CD4-positive, alpha-beta memory T cell (primary cell): ENCODE results near the gene EFNA4. TPM values are rescaled to one million over a fixed set of nuclear protein-coding genes. Genes with fewer than 3 reads are reported as not detected.
"Not testable (repeated sequence)": the region's sequence is repeated elsewhere in the genome, so short reads cannot be mapped to it uniquely, and the experiment has no call there.

Experiments
- CTCF ChIA-PET: fragments of 350-600 bp; sonication (Branson Sonifier 250); formaldehyde crosslinking; loops from one replicate; lab custom pipeline; 2021; ENCODE audit warnings: inconsistent platforms; ENCODE audit not compliant: partially characterized antibody; lab: Charles Lee
- POLR2A ChIA-PET: fragments of 350-600 bp; sonication (Branson Sonifier 250); formaldehyde crosslinking; loops from one replicate; lab custom pipeline; 2021; ENCODE audit not compliant: partially characterized antibody; lab: Charles Lee
- DNase-seq, 5 donors: peaks; one replicate each; pipeline versions ENCODE4 v3.0.0 to v3.0.0-alpha.2; 2020 to 2022; ENCODE audit warnings: mixed read lengths in 1 of 5
- H3K27ac ChIP-seq: one replicate; pipeline ENCODE4 v1.7.0; 2013; ENCODE audit warnings: low read depth, low read length
- H3K27me3 ChIP-seq: 2 replicates; pipeline ENCODE4 v1.7.0; 2013; ENCODE audit warnings: mild to moderate bottlenecking, low read length, moderate library complexity; ENCODE audit not compliant: insufficient read depth
- H3K36me3 ChIP-seq: 2 replicates; pipeline ENCODE4 v1.7.0; 2013; ENCODE audit warnings: mild to moderate bottlenecking, low read length, moderate library complexity; ENCODE audit not compliant: insufficient read depth
- H3K4me1 ChIP-seq: 2 replicates; pipeline ENCODE4 v1.7.0; 2013; ENCODE audit warnings: mild to moderate bottlenecking, low read length, moderate library complexity; ENCODE audit not compliant: insufficient read depth
- H3K4me3 ChIP-seq, 2 donors: one replicate each; pipeline ENCODE4 v1.7.0; 2013; ENCODE audit warnings: low read length in 2 of 2, mild to moderate bottlenecking in 1 of 2
- H3K9me3 ChIP-seq, 2 donors: one replicate each; pipeline ENCODE4 v1.7.0; 2013; ENCODE audit warnings: low read length in 2 of 2, control low read depth in 1 of 2; ENCODE audit not compliant: control insufficient read depth in 1 of 2
- H3K27ac Mint-ChIP-seq, 7 donors: one replicate each; pipeline ENCODE4 v1.8.0; 2020 to 2021; ENCODE audit warnings: mixed read lengths in 7 of 7, mild to moderate bottlenecking in 6 of 7, inconsistent platforms in 3 of 7, moderate library complexity in 3 of 7
- H3K27me3 Mint-ChIP-seq, 2 donors: one replicate each; pipeline ENCODE4 v1.8.0; 2020 to 2021; ENCODE audit warnings: mixed read lengths in 2 of 2
- H3K36me3 Mint-ChIP-seq, 2 donors: one replicate each; pipeline ENCODE4 v1.8.0; 2020 to 2021; ENCODE audit warnings: mixed read lengths in 2 of 2, inconsistent platforms in 1 of 2, mild to moderate bottlenecking in 1 of 2
- H3K4me1 Mint-ChIP-seq, 4 donors: one replicate each; pipeline ENCODE4 v1.8.0; 2020 to 2021; ENCODE audit warnings: mixed read lengths in 4 of 4, mild to moderate bottlenecking in 1 of 4
- H3K4me3 Mint-ChIP-seq, 8 donors: one replicate each; pipeline ENCODE4 v1.8.0; 2020 to 2021; ENCODE audit warnings: mixed read lengths in 8 of 8, mild to moderate bottlenecking in 7 of 8, moderate library complexity in 6 of 8, inconsistent platforms in 3 of 8
- H3K9me3 Mint-ChIP-seq, 8 donors: one replicate each; pipeline ENCODE4 v1.8.0; 2020 to 2021; ENCODE audit warnings: mixed read lengths in 8 of 8, mild to moderate bottlenecking in 5 of 8, inconsistent platforms in 3 of 8, moderate library complexity in 1 of 8
- intact Hi-C: fragments of 100-400 bp; cut with micrococcal nuclease; formaldehyde crosslinking; loops from one replicate; pipeline ENCODE4 v1.15.1; 2023
- polyA plus RNA-seq, 2 donors: library from polyadenylated mRNA; unstranded; fragments of 300-500 nt; fragmentation: Illumina TruSeq; gene quantifications; one replicate each; pipeline ENCODE4 v1.2.3, GENCODE V29; 2021
- total RNA-seq, 2 experiments: library from RNA; stranded (reverse); gene quantifications; one replicate each; pipeline ENCODE4 v1.2.3, GENCODE V29; 2021

The EFNA4 gene
- total and polyA plus RNA-seq, 4 experiments from 2014 or later, result 2.5 to 8.5 (median 4.7) TPM

DNA sequence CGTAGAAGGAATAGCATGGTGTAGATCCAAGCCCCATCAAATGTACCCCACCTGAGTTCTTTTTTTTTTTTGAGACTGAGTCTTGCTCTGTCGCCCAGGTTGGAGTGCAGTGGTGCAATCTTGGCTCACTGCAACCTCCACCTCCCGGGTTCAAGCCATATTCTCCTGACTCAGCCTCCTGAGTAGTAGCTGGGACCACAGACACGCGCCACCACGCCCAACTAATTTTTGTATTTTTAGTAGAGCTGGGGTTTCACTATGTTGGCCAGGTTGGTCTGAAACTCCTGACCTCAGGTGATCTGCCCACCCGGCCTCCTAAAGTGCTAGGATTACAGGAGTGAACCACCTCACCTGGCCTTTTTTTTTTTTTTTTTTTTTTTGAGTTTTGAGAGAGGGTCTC, 54.5 kb downstream of the EFNA4 start:
- intact Hi-C loops, POLR2A ChIA-PET: not testable (repeated sequence)

More for the DNA sequence above, 54.5 kb downstream of the EFNA4 start:
- not testable (repeated sequence) for H3K36me3 ChIP-seq, H3K9me3 Mint-ChIP-seq, H3K36me3 Mint-ChIP-seq, H3K27ac Mint-ChIP-seq, H3K27me3 Mint-ChIP-seq, H3K4me3 ChIP-seq, H3K27ac ChIP-seq, DNase-seq, H3K4me1 Mint-ChIP-seq, H3K27me3 ChIP-seq, H3K4me1 ChIP-seq, H3K4me3 Mint-ChIP-seq, H3K9me3 ChIP-seq
- CTCF ChIA-PET, result interaction anchor here (1.7 kb wide), 1 partner anchor 27 kb away, joined by 7 read pairs; no protein-coding TSS in a partner anchor

Other genes starting within 250 kb of the EFNA4 start
- gene KCNN3, start 193.5 kb upstream of the EFNA4 start, total RNA-seq, result under 1 TPM in 1 of 2 experiments, not detected in 1; 0.06 TPM
- gene KCNN3, start 193.5 kb upstream of the EFNA4 start, polyA plus RNA-seq, result not detected
- 10 to 100 TPM; 17.6 to 21.2 TPM for gene PMVK, start 127.0 kb upstream of the EFNA4 start, total RNA-seq
- 10 to 100 TPM; 61.7 to 87.0 TPM for gene PMVK, start 127.0 kb upstream of the EFNA4 start, polyA plus RNA-seq
- gene PBXIP1, start 107.6 kb upstream of the EFNA4 start, total RNA-seq, result 100 to 1,000 TPM; 435 to 438 TPM
- gene PBXIP1, start 107.6 kb upstream of the EFNA4 start, polyA plus RNA-seq, result 100 to 1,000 TPM; 263 to 404 TPM
- gene PYGO2, start 102.0 kb upstream of the EFNA4 start, total RNA-seq, result 10 to 100 TPM; 78.4 to 80.2 TPM
- 10 to 100 TPM; 22.5 to 54.2 TPM for gene PYGO2, start 102.0 kb upstream of the EFNA4 start, polyA plus RNA-seq
- gene SHC1, start 93.0 kb upstream of the EFNA4 start, total RNA-seq, result 10 to 100 TPM; 78.4 to 81.7 TPM
- 10 to 100 TPM; 36.4 to 44.5 TPM for gene SHC1, start 93.0 kb upstream of the EFNA4 start, polyA plus RNA-seq
- gene CKS1B, start 89.1 kb upstream of the EFNA4 start, total RNA-seq, result 10 to 100 TPM; 12.2 to 13.0 TPM
- 10 to 100 TPM; 50.2 to 67.9 TPM for gene CKS1B, start 89.1 kb upstream of the EFNA4 start, polyA plus RNA-seq
- 10 to 100 TPM; 52.4 to 56.6 TPM for gene FLAD1, start 80.4 kb upstream of the EFNA4 start, total RNA-seq
- 10 to 100 TPM; 48.9 to 75.9 TPM for gene FLAD1, start 80.4 kb upstream of the EFNA4 start, polyA plus RNA-seq
- gene LENEP, start 70.2 kb upstream of the EFNA4 start, total RNA-seq, result 1 to 10 TPM; 1.1 to 3.1 TPM
- not detected for gene LENEP, start 70.2 kb upstream of the EFNA4 start, polyA plus RNA-seq
- gene ZBTB7B, start 60.9 kb upstream of the EFNA4 start, total RNA-seq, result 10 to 100 TPM; 86.3 to 92.7 TPM
- gene ZBTB7B, start 60.9 kb upstream of the EFNA4 start, polyA plus RNA-seq, result 10 to 100 TPM in 1 of 2 donors, 1 to 10 TPM in 1; 3.4 to 11.6 TPM
- 1 to 10 TPM; 4.0 to 4.1 TPM for gene DCST2, start 30.0 kb upstream of the EFNA4 start, total RNA-seq
- gene DCST2, start 30.0 kb upstream of the EFNA4 start, polyA plus RNA-seq, result not detected
- under 1 TPM in 1 of 2 experiments, not detected in 1; 0.14 TPM for gene DCST1, start 29.9 kb upstream of the EFNA4 start, total RNA-seq
- not detected for gene DCST1, start 29.9 kb upstream of the EFNA4 start, polyA plus RNA-seq
- 10 to 100 TPM; 33.6 to 39.8 TPM for gene ADAM15, start 12.4 kb upstream of the EFNA4 start, total RNA-seq
- gene ADAM15, start 12.4 kb upstream of the EFNA4 start, polyA plus RNA-seq, result 10 to 100 TPM; 14.8 to 18.2 TPM
- 1 to 10 TPM; 2.0 to 4.3 TPM for gene EFNA3, start 15.1 kb downstream of the EFNA4 start, total RNA-seq
- 1 to 10 TPM in 1 of 2 donors, under 1 TPM in 1; 0.34 to 1.5 TPM for gene EFNA3, start 15.1 kb downstream of the EFNA4 start, polyA plus RNA-seq
- gene EFNA1, start 64.1 kb downstream of the EFNA4 start, total RNA-seq, result 1 to 10 TPM; 1.2 to 1.9 TPM
- 1 to 10 TPM in 1 of 2 donors, under 1 TPM in 1; 0.84 to 2.0 TPM for gene EFNA1, start 64.1 kb downstream of the EFNA4 start, polyA plus RNA-seq
- 10 to 100 TPM; 20.1 to 22.8 TPM for gene SLC50A1, start 72.1 kb downstream of the EFNA4 start, total RNA-seq
- 10 to 100 TPM; 50.3 to 91.7 TPM for gene SLC50A1, start 72.1 kb downstream of the EFNA4 start, polyA plus RNA-seq
- gene DPM3, start 76.8 kb downstream of the EFNA4 start, total RNA-seq, result 10 to 100 TPM; 51.6 to 53.6 TPM
- gene DPM3, start 76.8 kb downstream of the EFNA4 start, polyA plus RNA-seq, result 100 to 1,000 TPM; 101 to 119 TPM
- 100 to 1,000 TPM; 173 to 180 TPM for gene KRTCAP2, start 109.6 kb downstream of the EFNA4 start, total RNA-seq
- 100 to 1,000 TPM; 469 to 488 TPM for gene KRTCAP2, start 109.6 kb downstream of the EFNA4 start, polyA plus RNA-seq
- 1 to 10 TPM; 8.4 to 8.5 TPM for gene TRIM46, start 110.1 kb downstream of the EFNA4 start, total RNA-seq
- 1 to 10 TPM; 1.6 to 3.6 TPM for gene TRIM46, start 110.1 kb downstream of the EFNA4 start, polyA plus RNA-seq
- gene THBS3, start 144.2 kb downstream of the EFNA4 start, total RNA-seq, result 10 to 100 TPM; 30.9 to 33.5 TPM
- gene THBS3, start 144.2 kb downstream of the EFNA4 start, polyA plus RNA-seq, result 1 to 10 TPM; 6.1 to 6.7 TPM
- 10 to 100 TPM; 17.7 to 18.2 TPM for gene MTX1, start 145.0 kb downstream of the EFNA4 start, total RNA-seq
- 10 to 100 TPM; 42.5 to 65.5 TPM for gene MTX1, start 145.0 kb downstream of the EFNA4 start, polyA plus RNA-seq
- gene ENTREP3, start 191.7 kb downstream of the EFNA4 start, total RNA-seq, result 10 to 100 TPM; 10.5 to 12.2 TPM
- gene ENTREP3, start 191.7 kb downstream of the EFNA4 start, polyA plus RNA-seq, result 1 to 10 TPM in 1 of 2 donors, under 1 TPM in 1; 0.50 to 1.8 TPM
- 100 to 1,000 TPM in 1 of 2 experiments, 10 to 100 TPM in 1; 94.4 to 101 TPM for gene SCAMP3, start 198.6 kb downstream of the EFNA4 start, total RNA-seq
- 100 to 1,000 TPM; 132 to 160 TPM for gene SCAMP3, start 198.6 kb downstream of the EFNA4 start, polyA plus RNA-seq
- 100 to 1,000 TPM; 123 to 126 TPM for gene CLK2, start 209.8 kb downstream of the EFNA4 start, total RNA-seq
- 10 to 100 TPM; 11.4 to 21.5 TPM for gene CLK2, start 209.8 kb downstream of the EFNA4 start, polyA plus RNA-seq
- 1 to 10 TPM; 4.9 to 5.3 TPM for gene HCN3, start 213.7 kb downstream of the EFNA4 start, total RNA-seq
- under 1 TPM; 0.10 to 0.41 TPM for gene HCN3, start 213.7 kb downstream of the EFNA4 start, polyA plus RNA-seq
- gene PKLR, start 237.7 kb downstream of the EFNA4 start, total RNA-seq, result not detected
- gene PKLR, start 237.7 kb downstream of the EFNA4 start, polyA plus RNA-seq, result not detected
- gene FDPS, start 245.1 kb downstream of the EFNA4 start, total RNA-seq, result 10 to 100 TPM; 82.8 to 91.3 TPM
- 100 to 1,000 TPM; 100 to 157 TPM for gene FDPS, start 245.1 kb downstream of the EFNA4 start, polyA plus RNA-seq